ENCODE results near the gene OPN1MW3. TPM values are rescaled to one million over a fixed set of nuclear protein-coding genes. Genes with fewer than 3 reads are reported as not detected.
"Not testable (repeated sequence)": the region's sequence is repeated elsewhere in the genome, so short reads cannot be mapped to it uniquely, and the experiment has no call there.

The OPN1MW3 gene
- not detected in 2 replicates for total RNA-seq

DNA sequence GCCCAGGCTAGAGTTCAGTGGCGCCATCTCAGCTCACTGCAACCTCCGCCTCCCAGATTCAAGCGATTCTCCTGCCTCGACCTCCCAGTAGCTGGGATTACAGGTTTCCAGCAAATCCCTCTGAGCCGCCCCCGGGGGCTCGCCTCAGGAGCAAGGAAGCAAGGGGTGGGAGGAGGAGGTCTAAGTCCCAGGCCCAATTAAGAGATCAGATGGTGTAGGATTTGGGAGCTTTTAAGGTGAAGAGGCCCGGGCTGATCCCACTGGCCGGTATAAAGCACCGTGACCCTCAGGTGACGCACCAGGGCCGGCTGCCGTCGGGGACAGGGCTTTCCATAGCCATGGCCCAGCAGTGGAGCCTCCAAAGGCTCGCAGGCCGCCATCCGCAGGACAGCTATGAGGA is at the start of gene OPN1MW3:
TSS of gene OPN1MW3 (plus strand) at position 301 of the 400 bp plus-strand sequence. CDS start at position 339, 38 bp downstream.
- not testable (repeated sequence) for DNase-seq (ENCODE audit: extremely low read depth, low read depth, low spot score)

DNA sequence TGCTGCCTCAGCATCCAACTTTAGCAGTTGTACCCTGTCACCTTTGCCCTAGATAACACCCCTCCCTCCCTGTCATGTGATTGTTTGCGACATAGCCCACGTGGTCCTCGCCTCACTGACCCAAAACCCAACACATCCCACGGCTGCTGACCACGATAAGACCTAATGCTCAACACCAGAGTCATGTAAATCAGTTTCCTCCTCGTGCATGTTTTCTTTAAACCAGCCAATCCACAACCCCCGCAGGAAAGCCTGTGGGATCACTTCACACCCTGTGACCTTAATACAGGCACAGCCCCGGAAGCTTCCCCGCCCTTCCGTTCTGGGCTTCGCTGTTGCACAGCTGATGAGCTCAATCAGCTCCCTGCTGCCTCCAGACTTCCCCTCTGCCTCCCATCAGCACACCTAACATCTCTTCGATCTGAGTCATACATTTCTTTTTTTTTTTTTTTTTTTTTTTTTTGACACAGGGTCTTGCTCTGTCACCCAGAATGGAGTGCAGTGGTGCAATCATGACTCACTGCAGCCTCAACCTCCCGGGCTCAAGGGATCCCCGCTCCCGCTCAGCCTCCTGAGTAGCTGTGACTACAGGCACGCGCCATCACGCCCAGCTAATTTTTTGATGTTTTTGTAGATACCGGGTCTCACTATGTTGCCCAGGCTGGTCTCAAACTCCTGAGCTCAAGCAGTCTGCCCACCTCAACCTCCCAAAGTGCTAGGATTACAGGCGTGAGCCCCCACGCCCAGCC is 47.5 kb upstream of the OPN1MW3 start:
- not testable (repeated sequence) for DNase-seq (ENCODE audit: extremely low read depth, low read depth, low spot score)

DNA sequence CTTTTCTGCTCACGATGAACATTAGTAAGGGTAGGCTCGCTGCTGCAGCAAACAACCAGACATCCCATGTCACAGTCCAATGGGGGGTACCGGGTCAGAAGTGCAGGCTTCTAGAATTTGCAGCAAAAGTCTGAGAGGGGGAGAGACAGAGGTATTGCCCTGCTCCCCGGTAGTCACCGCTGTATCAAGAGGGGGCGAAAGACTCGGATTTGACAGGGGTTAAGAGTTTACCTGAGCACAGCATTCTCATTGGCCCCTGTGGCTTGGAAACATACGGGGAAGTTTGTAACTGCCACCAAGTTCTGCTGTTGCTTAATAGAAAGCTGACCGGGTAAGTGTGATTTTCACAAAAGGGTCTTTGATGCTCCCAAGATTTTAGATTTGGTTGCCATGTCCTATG is 46.3 kb upstream of the OPN1MW3 start:
- DNase-seq (ENCODE audit: extremely low read depth, low read depth, low spot score): not testable (repeated sequence)

- DNase-seq (ENCODE audit: extremely low read depth, low read depth, low spot score): not testable (repeated sequence)
Observed at GRCh38 chrX:154211499-154211898, 45.9 kb upstream of the OPN1MW3 start.

DNA sequence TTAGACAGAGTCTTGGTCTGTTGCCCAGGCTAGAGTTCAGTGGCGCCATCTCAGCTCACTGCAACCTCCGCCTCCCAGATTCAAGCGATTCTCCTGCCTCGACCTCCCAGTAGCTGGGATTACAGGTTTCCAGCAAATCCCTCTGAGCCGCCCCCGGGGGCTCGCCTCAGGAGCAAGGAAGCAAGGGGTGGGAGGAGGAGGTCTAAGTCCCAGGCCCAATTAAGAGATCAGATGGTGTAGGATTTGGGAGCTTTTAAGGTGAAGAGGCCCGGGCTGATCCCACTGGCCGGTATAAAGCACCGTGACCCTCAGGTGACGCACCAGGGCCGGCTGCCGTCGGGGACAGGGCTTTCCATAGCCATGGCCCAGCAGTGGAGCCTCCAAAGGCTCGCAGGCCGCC is 37.9 kb upstream of the OPN1MW3 start, which contains the start of gene OPN1MW2:
TSS of gene OPN1MW2 (plus strand) at position 301 of the 400 bp plus-strand sequence. CDS start at position 361, 60 bp downstream.
- DNase-seq (ENCODE audit: extremely low read depth, low read depth, low spot score): not testable (repeated sequence)

DNA sequence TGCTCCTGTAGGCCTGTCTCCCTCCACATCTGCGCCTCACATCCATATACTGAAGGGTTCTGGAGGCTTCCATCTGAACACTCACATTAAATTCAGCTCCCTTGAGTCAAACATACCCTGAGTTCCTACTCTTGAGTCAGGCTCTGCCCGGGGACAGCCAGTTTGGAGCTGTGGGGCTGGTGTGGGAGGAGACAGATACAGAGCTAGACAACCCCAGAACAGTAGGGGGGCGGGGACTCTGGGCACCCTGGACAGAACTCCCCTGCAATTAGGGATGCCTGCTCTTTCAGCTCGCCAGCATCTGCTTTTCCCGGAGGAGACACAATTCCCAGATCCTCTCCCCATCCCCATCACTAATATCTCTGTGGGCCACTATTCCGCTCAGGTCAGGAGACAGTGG is 32.1 kb upstream of the OPN1MW3 start:
- not testable (repeated sequence) for DNase-seq (ENCODE audit: extremely low read depth, low read depth, low spot score)

- not testable (repeated sequence) for DNase-seq (ENCODE audit: extremely low read depth, low read depth, low spot score)
Observed at GRCh38 chrX:154226706-154227105, 30.7 kb upstream of the OPN1MW3 start.

DNA sequence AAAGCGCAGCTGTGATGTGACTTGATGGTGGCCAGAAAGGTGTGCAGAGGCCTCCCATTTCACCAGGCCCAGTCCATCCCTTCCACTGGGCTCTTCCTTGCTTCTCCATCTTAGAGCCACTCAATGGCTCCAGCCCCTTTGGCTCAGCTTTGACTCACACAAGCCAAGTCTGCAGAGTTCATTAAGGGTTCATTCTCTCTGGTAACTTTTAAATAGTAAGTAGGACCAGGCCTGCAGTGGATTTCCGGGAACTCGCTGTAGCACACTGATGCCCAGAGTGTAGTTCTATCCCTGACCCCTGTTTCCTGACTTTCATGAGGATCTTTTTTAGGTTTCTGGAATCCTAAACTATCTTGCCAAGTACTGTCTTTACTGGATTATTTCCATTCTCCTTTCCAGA is 25.9 kb upstream of the OPN1MW3 start:
- DNase-seq (ENCODE audit: extremely low read depth, low read depth, low spot score): not testable (repeated sequence)

- not testable (repeated sequence) for DNase-seq (ENCODE audit: extremely low read depth, low read depth, low spot score)
Observed at GRCh38 chrX:154233620-154234019, 23.8 kb upstream of the OPN1MW3 start.

GRCh38 chrX:154238939-154239559 is 18.3 kb upstream of the OPN1MW3 start:
- DNase-seq (ENCODE audit: extremely low read depth, low read depth, low spot score): not testable (repeated sequence)

GRCh38 chrX:154239982-154240503 is 17.3 kb upstream of the OPN1MW3 start:
- not testable (repeated sequence) for DNase-seq (ENCODE audit: extremely low read depth, low read depth, low spot score)

DNA sequence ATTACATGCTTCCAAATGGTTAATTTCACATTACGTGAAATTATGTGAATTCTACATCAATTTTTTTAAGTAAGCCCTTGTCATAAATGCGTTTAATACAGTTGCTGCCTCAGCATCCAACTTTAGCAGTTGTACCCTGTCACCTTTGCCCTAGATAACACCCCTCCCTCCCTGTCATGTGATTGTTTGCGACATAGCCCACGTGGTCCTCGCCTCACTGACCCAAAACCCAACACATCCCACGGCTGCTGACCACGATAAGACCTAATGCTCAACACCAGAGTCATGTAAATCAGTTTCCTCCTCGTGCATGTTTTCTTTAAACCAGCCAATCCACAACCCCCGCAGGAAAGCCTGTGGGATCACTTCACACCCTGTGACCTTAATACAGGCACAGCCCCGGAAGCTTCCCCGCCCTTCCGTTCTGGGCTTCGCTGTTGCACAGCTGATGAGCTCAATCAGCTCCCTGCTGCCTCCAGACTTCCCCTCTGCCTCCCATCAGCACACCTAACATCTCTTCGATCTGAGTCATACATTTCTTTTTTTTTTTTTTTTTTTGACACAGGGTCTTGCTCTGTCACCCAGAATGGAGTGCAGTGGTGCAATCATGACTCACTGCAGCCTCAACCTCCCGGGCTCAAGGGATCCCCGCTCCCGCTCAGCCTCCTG is 9.9 kb upstream of the OPN1MW3 start:
- DNase-seq (ENCODE audit: extremely low read depth, low read depth, low spot score): not testable (repeated sequence)

DNA sequence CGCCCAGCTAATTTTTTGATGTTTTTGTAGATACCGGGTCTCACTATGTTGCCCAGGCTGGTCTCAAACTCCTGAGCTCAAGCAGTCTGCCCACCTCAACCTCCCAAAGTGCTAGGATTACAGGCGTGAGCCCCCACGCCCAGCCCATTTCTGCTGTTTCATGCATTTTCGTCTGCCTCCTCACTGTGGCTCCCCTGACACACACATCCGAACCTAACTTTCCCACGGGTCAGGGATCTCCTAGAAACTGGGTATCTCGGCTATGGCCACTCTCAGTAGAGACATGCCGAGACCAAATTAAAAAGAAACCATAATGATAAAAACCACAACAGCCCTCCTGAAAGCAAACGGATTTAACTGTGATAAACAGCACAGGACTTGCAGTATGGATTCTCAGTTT is 9.3 kb upstream of the OPN1MW3 start:
- not testable (repeated sequence) for DNase-seq (ENCODE audit: extremely low read depth, low read depth, low spot score)

DNA sequence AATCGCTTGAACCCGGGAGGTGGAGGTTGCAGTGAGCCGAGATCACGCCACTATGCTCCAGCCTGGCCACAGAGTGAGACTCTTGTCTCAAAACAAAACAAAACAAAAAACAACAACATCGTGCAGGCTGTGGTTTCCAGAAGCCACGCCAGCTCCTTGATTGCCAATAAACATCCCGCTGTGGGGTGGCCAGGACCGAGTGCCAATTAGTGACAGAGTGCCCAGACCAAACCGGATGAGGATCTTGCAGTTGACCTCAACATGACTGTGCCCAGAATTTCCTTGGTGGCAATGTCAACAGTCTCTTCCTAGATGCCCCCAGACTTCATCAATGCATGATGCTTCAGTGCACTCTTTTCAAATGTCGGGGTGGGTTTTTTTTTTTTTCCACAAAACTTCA is 1.3 kb downstream of the OPN1MW3 start:
- DNase-seq (ENCODE audit: extremely low read depth, low read depth, low spot score): not testable (repeated sequence)

DNA sequence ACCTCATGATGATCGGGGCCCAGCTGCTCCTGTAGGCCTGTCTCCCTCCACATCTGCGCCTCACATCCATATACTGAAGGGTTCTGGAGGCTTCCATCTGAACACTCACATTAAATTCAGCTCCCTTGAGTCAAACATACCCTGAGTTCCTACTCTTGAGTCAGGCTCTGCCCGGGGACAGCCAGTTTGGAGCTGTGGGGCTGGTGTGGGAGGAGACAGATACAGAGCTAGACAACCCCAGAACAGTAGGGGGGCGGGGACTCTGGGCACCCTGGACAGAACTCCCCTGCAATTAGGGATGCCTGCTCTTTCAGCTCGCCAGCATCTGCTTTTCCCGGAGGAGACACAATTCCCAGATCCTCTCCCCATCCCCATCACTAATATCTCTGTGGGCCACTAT is 5.7 kb downstream of the OPN1MW3 start:
- DNase-seq (ENCODE audit: extremely low read depth, low read depth, low spot score): not testable (repeated sequence)

DNA sequence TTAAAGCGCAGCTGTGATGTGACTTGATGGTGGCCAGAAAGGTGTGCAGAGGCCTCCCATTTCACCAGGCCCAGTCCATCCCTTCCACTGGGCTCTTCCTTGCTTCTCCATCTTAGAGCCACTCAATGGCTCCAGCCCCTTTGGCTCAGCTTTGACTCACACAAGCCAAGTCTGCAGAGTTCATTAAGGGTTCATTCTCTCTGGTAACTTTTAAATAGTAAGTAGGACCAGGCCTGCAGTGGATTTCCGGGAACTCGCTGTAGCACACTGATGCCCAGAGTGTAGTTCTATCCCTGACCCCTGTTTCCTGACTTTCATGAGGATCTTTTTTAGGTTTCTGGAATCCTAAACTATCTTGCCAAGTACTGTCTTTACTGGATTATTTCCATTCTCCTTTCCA is 11.9 kb downstream of the OPN1MW3 start:
- not testable (repeated sequence) for DNase-seq (ENCODE audit: extremely low read depth, low read depth, low spot score)

- DNase-seq (ENCODE audit: extremely low read depth, low read depth, low spot score): not testable (repeated sequence)
Observed at GRCh38 chrX:154284489-154285338, 27.3 kb downstream of the OPN1MW3 start.

- DNase-seq (ENCODE audit: extremely low read depth, low read depth, low spot score): not testable (repeated sequence)
Observed at GRCh38 chrX:154286406-154286805, 29.0 kb downstream of the OPN1MW3 start.

- no peak for DNase-seq (ENCODE audit: extremely low read depth, low read depth, low spot score)
Observed at GRCh38 chrX:154294791-154295574, 37.6 kb downstream of the OPN1MW3 start, which contains the start of gene TEX28. TSS of gene TEX28 (minus strand) at chrX:154295124. CDS start at chrX:154292117, 3,007 bp downstream.

All from glomerular endothelial cell (primary cell).